ENCODE data around the gene MLF2.
"Not testable (repeated sequence)": the region's sequence is repeated elsewhere in the genome, so short reads cannot be mapped to it uniquely, and the experiment has no call there.

The MLF2 gene

GRCh38 chr12:6729186-6729585 lies 23.8 kb downstream of the MLF2 start:
- no peak for DNase-seq

GRCh38 chr12:6725350-6725749 lies 27.6 kb downstream of the MLF2 start:
- DNase-seq, result no peak

- DNase-seq, result no peak
Observed at GRCh38 chr12:6724409-6724797, 28.5 kb downstream of the MLF2 start.

GRCh38 chr12:6723607-6724408 lies 29.1 kb downstream of the MLF2 start, which contains the start of gene COPS7A:
Gene COPS7A, plus strand, starts transcription at chr12:6724046. Its CDS starts 611 bp downstream, at chr12:6724657.
- DNase-seq, result peak; percentile 99

- no peak for DNase-seq
Observed at GRCh38 chr12:6722863-6723262, 30.1 kb downstream of the MLF2 start.

GRCh38 chr12:6716874-6717437 lies 36.0 kb downstream of the MLF2 start:
- DNase-seq, result no peak

- DNase-seq, result not testable (repeated sequence)
Observed at GRCh38 chr12:6716031-6716873, 36.7 kb downstream of the MLF2 start.

- peak; percentile 46 for DNase-seq
Observed at GRCh38 chr12:6708960-6709394, 44.0 kb downstream of the MLF2 start.

- not testable (repeated sequence) for DNase-seq
Observed at GRCh38 chr12:6708351-6708750, 44.6 kb downstream of the MLF2 start.

GRCh38 chr12:6703631-6704030 lies 49.3 kb downstream of the MLF2 start:
- no peak for DNase-seq

- no peak for DNase-seq
Observed at GRCh38 chr12:6701078-6701768, 51.7 kb downstream of the MLF2 start.

GRCh38 chr12:6700646-6701051 lies 52.3 kb downstream of the MLF2 start, which contains the start of gene PIANP:
Gene PIANP, minus strand, starts transcription at chr12:6700815. Its CDS starts 2,754 bp downstream, at chr12:6698061.
- DNase-seq, result peak; percentile 38

GRCh38 chr12:6699989-6700645 lies 52.8 kb downstream of the MLF2 start:
- no peak for DNase-seq

GRCh38 chr12:6699259-6699988 lies 53.5 kb downstream of the MLF2 start:
- DNase-seq, result no peak

GRCh38 chr12:6698352-6699046 lies 54.4 kb downstream of the MLF2 start:
- no peak for DNase-seq
